Glutamatergic neuron (in vitro differentiated cells): ENCODE results near the gene SGTB. TPM values are rescaled to one million over a fixed set of nuclear protein-coding genes. Genes with fewer than 3 reads are reported as not detected.

Source experiments
- DNase-seq: peaks from one replicate; pipeline ENCODE4 v3.0.0; 2022
- H3K27ac Mint-ChIP-seq: one replicate; pipeline ENCODE4 v1.8.0; 2020; ENCODE audit warnings: mild to moderate bottlenecking, mixed read lengths, inconsistent platforms; ENCODE audit not compliant: unreplicated experiment
- H3K27me3 Mint-ChIP-seq: one replicate; pipeline ENCODE4 v1.8.0; 2020; ENCODE audit warnings: mild to moderate bottlenecking, moderate library complexity, mixed read lengths, inconsistent platforms; ENCODE audit not compliant: unreplicated experiment
- H3K36me3 Mint-ChIP-seq: one replicate; pipeline ENCODE4 v1.8.0; 2020; ENCODE audit warnings: mild to moderate bottlenecking, mixed read lengths, inconsistent platforms; ENCODE audit not compliant: unreplicated experiment
- H3K4me1 Mint-ChIP-seq: one replicate; pipeline ENCODE4 v1.8.0; 2020; ENCODE audit warnings: mild to moderate bottlenecking, low read depth, mixed read lengths, inconsistent platforms; ENCODE audit not compliant: unreplicated experiment
- H3K4me3 Mint-ChIP-seq: one replicate; pipeline ENCODE4 v1.8.0; 2020; ENCODE audit warnings: mild to moderate bottlenecking, mixed read lengths, inconsistent platforms; ENCODE audit not compliant: unreplicated experiment
- H3K9me3 Mint-ChIP-seq: one replicate; pipeline ENCODE4 v1.8.0; 2020; ENCODE audit warnings: mild to moderate bottlenecking, moderate library complexity, mixed read lengths, inconsistent platforms; ENCODE audit not compliant: unreplicated experiment
- CTCF ChIP-seq: fragments of 200-600 bp; sonication (generic); IDR thresholded peaks from one replicate; pipeline ENCODE4 v1.5.0; 2021; ENCODE audit not compliant: partially characterized antibody, unreplicated experiment
- total RNA-seq: library from RNA; stranded (reverse); fragmentation: NEBNext Ultra II Directional; extraction: Animal tissue kit (Norgen Biotek cat#: 25700); gene quantifications from one replicate; pipeline ENCODE4 v1.2.1, GENCODE V29; 2021; ENCODE audit not compliant: unreplicated experiment

SGTB gene
- total RNA-seq, 1 donor from 2014 or later, result 33.2 TPM

GRCh38 chr5:65620021-65620420 is 101.9 kb downstream of the SGTB start:
- H3K27ac Mint-ChIP-seq, result no peak overlapping the region
- DNase-seq, result no peak

More at GRCh38 chr5:65620021-65620420, 101.9 kb downstream of the SGTB start:
- Mint-ChIP-seq H3K36me3 (no peaks in the 10 kb centered on the region), H3K27me3 (peaks cover 7% of the 10 kb centered on the region), H3K4me1 (peaks cover 3% of the 10 kb centered on the region), H3K4me3 (no peak overlapping the region), H3K9me3 (peaks cover 1% of the 10 kb centered on the region)
- TF ChIP-seq CTCF, result no peak

Other genes with a start within 250 kb of the SGTB start
- gene ADAMTS6, start 240.2 kb downstream of the SGTB start, total RNA-seq, result 2.1 TPM
- gene CENPK, start 158.9 kb downstream of the SGTB start, total RNA-seq, result 11.9 TPM
- 37.6 TPM for gene PPWD1, start 158.8 kb downstream of the SGTB start, total RNA-seq
- 17.6 TPM for gene TRIM23, start 97.8 kb downstream of the SGTB start, total RNA-seq
- gene SHLD3, start 97.1 kb downstream of the SGTB start, total RNA-seq, result 4.7 TPM
- 22.4 TPM for gene TRAPPC13, start 97.1 kb downstream of the SGTB start, total RNA-seq
- 94.0 TPM for gene NLN, start 96 bp upstream of the SGTB start, total RNA-seq
- gene ERBIN, start 204.5 kb upstream of the SGTB start, total RNA-seq, result 67.7 TPM